RKO (cell line): ENCODE data around the gene SDHAF1.
"Not testable (repeated sequence)": the region's sequence is repeated elsewhere in the genome, so short reads cannot be mapped to it uniquely, and the experiment has no call there.

Source experiments
- DNase-seq: peaks from one replicate; pipeline ENCODE4 v3.0.0-alpha.2; 2016; ENCODE audit warnings: low spot score

The SDHAF1 gene

GRCh38 chr19:35995048-35995993 is at the start of gene SDHAF1:
SDHAF1 (plus strand) TSS chr19:35995188; CDS start chr19:35995275, 87 bp downstream.
- peak; percentile 95 for DNase-seq

DNA sequence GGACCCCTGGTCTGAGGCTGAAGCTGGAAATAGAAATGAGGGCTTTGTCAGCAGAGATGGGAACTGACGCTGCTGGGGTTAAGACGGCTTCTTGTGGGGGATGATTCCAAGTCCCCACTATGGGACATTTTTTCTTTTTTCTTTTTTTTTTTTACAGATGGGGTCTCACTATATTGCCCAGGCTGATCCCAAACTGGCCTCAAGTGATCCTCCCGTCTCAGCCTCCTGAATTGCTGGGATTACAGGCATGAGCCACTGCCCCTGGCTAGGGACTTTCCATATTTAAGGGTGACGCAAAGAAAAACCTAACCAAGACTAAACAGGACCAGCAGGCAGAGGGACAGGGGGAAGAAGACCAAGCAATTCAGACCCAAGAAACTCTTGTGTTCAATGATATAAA is 48.8 kb upstream of the SDHAF1 start:
- DNase-seq = no peak

GRCh38 chr19:35949131-35949530 is 45.9 kb upstream of the SDHAF1 start:
- DNase-seq = no peak

DNA sequence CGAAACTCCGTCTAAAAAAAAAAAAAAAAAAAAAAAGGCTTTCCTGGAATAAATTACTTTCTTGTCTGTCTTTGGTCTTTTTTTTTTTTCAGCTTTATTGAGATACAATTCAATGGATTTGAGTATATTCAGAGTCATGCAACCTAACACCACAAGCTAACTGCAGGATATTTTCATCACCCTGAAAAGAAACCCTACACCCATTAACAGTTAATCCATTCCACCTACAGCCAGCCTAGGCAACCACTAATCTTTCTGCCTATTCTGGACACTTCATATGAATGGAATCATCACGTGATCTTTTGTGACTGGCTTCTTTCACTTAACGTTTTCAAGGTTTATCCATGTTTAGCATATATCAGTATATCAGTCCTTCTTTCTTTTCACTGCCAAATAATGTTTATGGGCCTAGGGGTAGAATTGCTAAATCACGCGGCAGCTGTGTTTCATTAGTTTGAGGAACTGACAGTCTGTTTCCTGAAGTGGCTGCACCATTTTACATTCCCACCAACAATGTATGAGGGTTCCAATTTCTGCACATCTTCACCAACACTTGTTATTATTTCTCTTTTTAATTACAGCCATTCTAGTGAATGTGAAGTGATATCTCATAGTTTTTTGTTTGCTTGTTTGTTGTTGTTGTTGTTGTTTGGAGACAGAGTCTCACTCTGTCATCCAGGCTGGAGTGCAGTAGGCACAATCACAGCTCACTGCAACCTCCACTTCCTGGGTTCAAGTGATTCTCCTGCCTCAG is 38.9 kb upstream of the SDHAF1 start:
- DNase-seq = no peak

GRCh38 chr19:35957411-35957810 is 37.6 kb upstream of the SDHAF1 start:
- DNase-seq = not testable (repeated sequence)

DNA sequence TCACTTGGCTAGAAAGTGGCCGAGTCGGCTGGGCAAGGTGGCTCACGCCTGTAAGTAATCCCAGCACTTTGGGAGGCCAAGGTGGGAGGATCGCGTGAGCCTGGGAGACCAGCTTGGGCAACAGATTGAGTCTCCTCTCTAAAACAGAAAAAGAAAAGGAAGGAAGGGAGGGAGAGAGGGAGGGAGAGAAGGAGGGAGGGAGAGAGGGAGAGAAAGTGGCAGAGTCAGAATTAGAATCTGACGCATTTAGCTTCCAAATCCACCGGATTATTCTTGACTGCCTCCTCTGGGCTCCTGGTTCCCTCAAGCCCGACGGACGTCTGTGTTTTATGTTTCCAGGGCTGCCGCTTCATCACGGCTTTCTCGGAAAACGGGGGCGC is 36.3 kb upstream of the SDHAF1 start:
- DNase-seq = no peak

GRCh38 chr19:35959040-35959967 is 35.7 kb upstream of the SDHAF1 start:
- no peak for DNase-seq

- no peak for DNase-seq
Observed at GRCh38 chr19:35959968-35960320, 35.0 kb upstream of the SDHAF1 start.

GRCh38 chr19:35960432-35960972 is 34.5 kb upstream of the SDHAF1 start:
- no peak for DNase-seq

DNA sequence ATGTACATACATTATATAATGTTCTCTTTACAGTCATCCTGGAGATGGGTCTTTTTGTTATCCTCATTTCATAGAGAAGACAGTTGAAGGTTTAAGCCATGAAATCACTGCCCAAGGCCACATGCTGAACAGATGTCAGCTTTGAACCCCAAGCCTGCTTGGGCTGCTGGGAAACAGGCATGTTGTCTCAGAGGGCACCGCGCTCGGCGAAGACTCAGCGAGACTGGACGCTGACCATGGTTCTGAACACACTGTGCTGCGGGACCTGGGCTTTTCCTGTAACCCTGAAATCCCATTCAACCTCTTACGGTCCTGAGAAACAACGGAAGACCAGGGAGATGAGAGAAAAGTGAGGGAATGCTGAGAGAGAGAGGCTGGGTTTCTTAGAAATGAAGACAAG is 31.5 kb upstream of the SDHAF1 start:
- peak; percentile 70 for DNase-seq

GRCh38 chr19:35966771-35967170 is 28.2 kb upstream of the SDHAF1 start:
- DNase-seq = no peak

DNA sequence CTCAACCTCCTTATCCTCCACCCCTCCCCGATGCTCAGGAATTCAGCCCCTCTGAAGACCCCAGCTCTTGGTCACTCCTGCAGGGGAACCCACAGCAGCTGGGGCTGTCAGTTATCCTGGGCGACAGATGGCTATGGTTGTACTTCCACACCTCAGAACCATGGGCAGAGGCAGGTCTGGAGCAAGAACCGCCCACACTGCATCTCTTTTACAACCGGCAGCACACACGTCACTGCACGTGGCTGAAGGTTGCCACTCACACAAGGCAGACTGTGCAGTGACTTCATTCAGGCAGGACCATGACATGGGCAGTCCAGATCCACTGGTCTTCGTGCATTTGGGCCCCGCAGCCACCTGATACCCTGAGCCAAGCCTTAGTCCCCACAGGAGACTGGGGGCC is 21.5 kb upstream of the SDHAF1 start:
- no peak for DNase-seq

GRCh38 chr19:35975608-35976214 is 19.3 kb upstream of the SDHAF1 start:
- peak; percentile 57 for DNase-seq

GRCh38 chr19:35977446-35978222 is 17.4 kb upstream of the SDHAF1 start:
- no peak for DNase-seq

DNA sequence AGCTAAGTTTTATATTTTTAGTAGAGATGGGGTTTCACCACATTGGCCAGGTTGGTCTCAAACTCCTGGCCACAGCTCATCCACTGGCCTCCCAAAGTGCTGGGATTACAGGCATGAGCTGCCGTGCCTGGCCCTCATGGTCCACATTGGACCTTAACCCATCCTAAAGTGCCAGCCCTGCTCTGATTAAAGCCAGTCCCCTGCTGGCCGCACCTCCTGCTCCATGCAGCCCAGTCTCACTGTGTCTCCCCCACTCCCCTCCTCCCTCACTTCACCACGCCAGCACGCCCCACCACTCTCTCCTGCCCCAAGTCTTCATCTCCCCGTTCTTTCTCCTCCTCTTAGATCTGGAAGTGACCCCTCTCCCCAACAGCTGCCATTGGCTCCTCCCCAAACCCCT is 16.7 kb upstream of the SDHAF1 start:
- no peak for DNase-seq

DNA sequence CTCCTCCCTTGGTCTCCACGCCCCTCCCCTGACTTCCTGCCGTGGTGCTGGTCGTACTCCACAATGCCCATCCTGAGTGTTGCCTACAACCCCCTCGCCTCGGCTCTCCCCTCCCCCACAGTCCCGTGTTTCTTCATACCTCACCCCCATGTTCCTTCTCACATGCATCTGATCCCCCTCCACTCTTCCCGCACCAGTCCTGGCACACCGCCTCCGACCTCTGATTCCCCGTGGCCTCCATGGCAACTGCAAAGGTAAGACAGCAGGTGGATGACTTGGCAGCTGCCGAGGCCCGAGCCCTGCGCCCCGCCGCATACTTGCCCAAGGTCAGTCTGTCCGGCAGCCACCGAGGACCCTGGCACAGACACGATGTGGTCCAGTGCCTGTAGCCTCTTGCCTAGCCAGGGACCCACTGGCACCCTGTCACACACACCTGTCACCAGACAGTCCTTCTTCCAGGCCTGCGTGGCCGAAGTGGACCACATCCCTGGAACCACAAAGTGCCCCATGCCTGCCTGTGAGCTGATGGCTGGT is 16.1 kb upstream of the SDHAF1 start:
- DNase-seq = no peak

DNA sequence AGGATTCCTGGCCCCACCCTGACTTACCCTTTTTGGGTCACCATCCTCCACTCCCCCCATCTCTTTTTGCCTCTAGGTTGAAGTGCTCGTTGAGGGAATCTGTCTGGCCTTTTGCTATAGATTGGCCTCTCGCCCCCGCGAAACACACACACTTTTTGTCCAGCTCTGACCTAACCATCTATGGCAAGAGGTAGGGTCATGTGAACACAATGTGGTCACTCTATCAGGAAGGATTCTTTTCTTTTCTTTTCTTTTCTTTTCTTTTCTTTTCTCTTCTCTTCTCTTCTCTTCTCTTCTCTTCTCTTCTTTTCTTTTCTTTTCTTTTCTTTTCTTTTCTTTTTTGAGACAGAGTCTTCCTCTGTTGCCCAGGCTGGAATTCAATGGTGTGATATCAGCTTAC is 14.0 kb upstream of the SDHAF1 start:
- DNase-seq = not testable (repeated sequence)

DNA sequence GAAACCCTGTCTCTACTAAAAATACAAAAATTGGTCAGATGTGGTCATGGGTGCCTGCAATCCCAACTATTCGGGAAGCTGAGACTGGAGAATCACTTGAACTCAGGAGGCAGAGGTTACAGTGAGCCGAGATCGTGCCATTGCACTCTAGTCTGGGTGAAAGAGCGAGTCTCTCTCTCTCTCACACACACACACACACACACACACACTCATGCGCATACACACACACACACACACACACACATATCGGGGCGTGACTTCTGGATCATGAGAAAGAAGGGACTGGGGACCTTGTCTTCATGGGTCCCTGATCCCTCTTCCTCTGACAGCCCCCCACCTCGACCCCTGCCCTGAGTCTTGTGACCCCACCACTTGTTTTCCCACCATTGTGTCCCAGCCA is 11.8 kb upstream of the SDHAF1 start:
- DNase-seq = no peak

GRCh38 chr19:35986111-35986510 is 8.9 kb upstream of the SDHAF1 start:
- no peak for DNase-seq
